Loucy (cell line): ENCODE results near the gene CEP83.

Experiments used
- H2AFZ ChIP-seq: fragments of 200-600 bp; sonication (generic); 2 replicates; pipeline ENCODE4 v1.6.0; 2016; ENCODE audit warnings: antibody characterized with exemption, mild to moderate bottlenecking, low read length, moderate library complexity
- H3F3A ChIP-seq: fragments of 200-600 bp; 2 replicates; pipeline ENCODE4 v1.6.0; 2016; ENCODE audit warnings: antibody characterized with exemption, low read depth, mild to moderate bottlenecking
- H3K27me3 ChIP-seq: fragments of 200-600 bp; sonication (generic); 2 replicates; pipeline ENCODE4 v1.6.1; 2014; ENCODE audit warnings: low read length, mild to moderate bottlenecking; ENCODE audit not compliant: insufficient read depth, poor library complexity, severe bottlenecking
- H3K36me3 ChIP-seq: fragments of 200-600 bp; sonication (generic); 2 replicates; pipeline ENCODE4 v1.6.1; 2016; ENCODE audit warnings: low read length; ENCODE audit not compliant: insufficient read depth
- H3K4me1 ChIP-seq: fragments of 200-600 bp; sonication (generic); 2 replicates; pipeline ENCODE4 v1.5.1; 2014; ENCODE audit warnings: low read length, mild to moderate bottlenecking; ENCODE audit not compliant: insufficient read depth, poor library complexity, severe bottlenecking
- H3K4me2 ChIP-seq: fragments of 200-600 bp; sonication (generic); 2 replicates; pipeline ENCODE4 v1.6.0; 2014; ENCODE audit warnings: antibody characterized with exemption, low read length, low read depth, mild to moderate bottlenecking; ENCODE audit not compliant: poor library complexity, severe bottlenecking
- H3K4me3 ChIP-seq: fragments of 200-600 bp; sonication (generic); 2 replicates; pipeline ENCODE4 v1.5.1; 2014; ENCODE audit warnings: low read length, mild to moderate bottlenecking, mixed read lengths; ENCODE audit not compliant: poor library complexity, severe bottlenecking
- H3K79me2 ChIP-seq: fragments of 200-600 bp; sonication (generic); 2 replicates; pipeline ENCODE4 v1.6.1; 2014; ENCODE audit warnings: low read length; ENCODE audit not compliant: insufficient read depth
- H3K9ac ChIP-seq: fragments of 200-600 bp; sonication (generic); 2 replicates; pipeline ENCODE4 v1.6.0; 2014; ENCODE audit warnings: mild to moderate bottlenecking, low read depth, low read length, moderate library complexity; ENCODE audit not compliant: poor library complexity, severe bottlenecking
- H3K9me2 ChIP-seq: fragments of 200-600 bp; sonication (generic); replicated peaks from 2 replicates; pipeline ENCODE4 v1.6.1; 2016; ENCODE audit warnings: low read depth, low read length, mixed read lengths
- H3K9me3 ChIP-seq: fragments of 200-600 bp; sonication (generic); 2 replicates; pipeline ENCODE4 v1.6.1; 2014; ENCODE audit warnings: mild to moderate bottlenecking, antibody characterized with exemption, low read length, low read depth; ENCODE audit not compliant: insufficient read depth
- H4K20me1 ChIP-seq: fragments of 200-600 bp; sonication (generic); 2 replicates; pipeline ENCODE4 v1.6.0; 2014; ENCODE audit warnings: antibody characterized with exemption, low read length, mild to moderate bottlenecking; ENCODE audit not compliant: insufficient read depth, poor library complexity, severe bottlenecking
- EZH2phosphoT487 ChIP-seq: fragments of 200-600 bp; IDR thresholded peaks from 2 replicates; pipeline ENCODE4 v1.6.1; 2018; ENCODE audit warnings: antibody characterized with exemption, mild to moderate bottlenecking, moderate library complexity, borderline replicate concordance
- TF ChIP-seq, protein P1 (sequence below): fragments of 200-600 bp; sonication (generic); conservative IDR thresholded peaks from 2 replicates; pipeline ENCODE4 v1.5.1; 2014; ENCODE audit warnings: mild to moderate bottlenecking, antibody characterized with exemption, low read length

CEP83 gene

GRCh38 chr12:94284859-94285258 is 174.8 kb downstream of the CEP83 start:
- Histone ChIP-seq H3K4me3 (no peak overlapping the region), H3K9ac (no peak overlapping the region), H3K27me3 (no peaks in the 10 kb centered on the region), H3K79me2 (no peaks in the 10 kb centered on the region), H2AFZ (no peak overlapping the region), H3K36me3 (peaks cover 35% of the 10 kb centered on the region; the same call in 1 of the 2 replicates), H3K9me2 (no peaks in the 10 kb centered on the region), H3K4me2 (no peak overlapping the region), H3F3A (no peaks in the 10 kb centered on the region), H4K20me1 (no peaks in the 10 kb centered on the region), H3K9me3 (no peaks in the 10 kb centered on the region), H3K4me1 (peaks cover 7% of the 10 kb centered on the region)
- no peak for TF ChIP-seq EZH2phosphoT487
- TF ChIP-seq, protein P1, sequence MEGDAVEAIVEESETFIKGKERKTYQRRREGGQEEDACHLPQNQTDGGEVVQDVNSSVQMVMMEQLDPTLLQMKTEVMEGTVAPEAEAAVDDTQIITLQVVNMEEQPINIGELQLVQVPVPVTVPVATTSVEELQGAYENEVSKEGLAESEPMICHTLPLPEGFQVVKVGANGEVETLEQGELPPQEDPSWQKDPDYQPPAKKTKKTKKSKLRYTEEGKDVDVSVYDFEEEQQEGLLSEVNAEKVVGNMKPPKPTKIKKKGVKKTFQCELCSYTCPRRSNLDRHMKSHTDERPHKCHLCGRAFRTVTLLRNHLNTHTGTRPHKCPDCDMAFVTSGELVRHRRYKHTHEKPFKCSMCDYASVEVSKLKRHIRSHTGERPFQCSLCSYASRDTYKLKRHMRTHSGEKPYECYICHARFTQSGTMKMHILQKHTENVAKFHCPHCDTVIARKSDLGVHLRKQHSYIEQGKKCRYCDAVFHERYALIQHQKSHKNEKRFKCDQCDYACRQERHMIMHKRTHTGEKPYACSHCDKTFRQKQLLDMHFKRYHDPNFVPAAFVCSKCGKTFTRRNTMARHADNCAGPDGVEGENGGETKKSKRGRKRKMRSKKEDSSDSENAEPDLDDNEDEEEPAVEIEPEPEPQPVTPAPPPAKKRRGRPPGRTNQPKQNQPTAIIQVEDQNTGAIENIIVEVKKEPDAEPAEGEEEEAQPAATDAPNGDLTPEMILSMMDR = no peak

- no peak overlapping the region for H3K4me2 ChIP-seq
- H3K4me1 ChIP-seq = peaks cover 7% of the 10 kb centered on the region
- H2AFZ ChIP-seq = no peak overlapping the region
- no peaks in the 10 kb centered on the region for H3K9me2 ChIP-seq
- H3K9ac ChIP-seq = no peak overlapping the region
- H4K20me1 ChIP-seq = no peaks in the 10 kb centered on the region
- H3K4me3 ChIP-seq = no peak overlapping the region
- TF ChIP-seq EZH2phosphoT487 = no peak
- TF ChIP-seq, protein P1 = no peak
- H3F3A ChIP-seq = no peaks in the 10 kb centered on the region
- H3K9me3 ChIP-seq = no peaks in the 10 kb centered on the region
- no peaks in the 10 kb centered on the region for H3K27me3 ChIP-seq
- peaks cover 42% of the 10 kb centered on the region; the same call in 1 of the 2 replicates for H3K36me3 ChIP-seq
- no peaks in the 10 kb centered on the region for H3K79me2 ChIP-seq
Measured at GRCh38 chr12:94284046-94284445, 175.6 kb downstream of the CEP83 start.

GRCh38 chr12:94282675-94283074 is 177.0 kb downstream of the CEP83 start:
- H3K9me2 ChIP-seq = no peaks in the 10 kb centered on the region
- no peak overlapping the region for H2AFZ ChIP-seq
- peaks cover 35% of the 10 kb centered on the region; the same call in 1 of the 2 replicates for H3K36me3 ChIP-seq
- no peaks in the 10 kb centered on the region for H3K27me3 ChIP-seq
- no peak for TF ChIP-seq EZH2phosphoT487
- no peaks in the 10 kb centered on the region for H4K20me1 ChIP-seq
- no peaks in the 10 kb centered on the region for H3K79me2 ChIP-seq
- no peaks in the 10 kb centered on the region for H3K9me3 ChIP-seq
- no peaks in the 10 kb centered on the region for H3F3A ChIP-seq
- H3K9ac ChIP-seq = no peak overlapping the region
- no peak overlapping the region for H3K4me3 ChIP-seq
- H3K4me1 ChIP-seq = peaks cover 7% of the 10 kb centered on the region
- H3K4me2 ChIP-seq = no peak overlapping the region

GRCh38 chr12:94280063-94280462 is 179.6 kb downstream of the CEP83 start:
- Histone ChIP-seq H3K36me3 (peaks cover 35% of the 10 kb centered on the region; the same call in 1 of the 2 replicates), H3K9ac (no peak overlapping the region), H3F3A (no peaks in the 10 kb centered on the region), H3K79me2 (no peaks in the 10 kb centered on the region), H3K4me2 (no peak overlapping the region), H3K27me3 (no peaks in the 10 kb centered on the region), H3K9me2 (no peaks in the 10 kb centered on the region), H3K9me3 (no peaks in the 10 kb centered on the region), H4K20me1 (no peaks in the 10 kb centered on the region), H3K4me3 (no peak overlapping the region), H3K4me1 (peaks cover 7% of the 10 kb centered on the region), H2AFZ (no peak overlapping the region)
- no peak for TF ChIP-seq EZH2phosphoT487
- TF ChIP-seq, protein P1 = no peak
